Neural cell (in vitro differentiated cells): Measurements from ENCODE around the gene ZNF628. TPM values are rescaled to one million over a fixed set of nuclear protein-coding genes. Genes with fewer than 3 reads are reported as not detected.

ENCODE experiments used
- H2AFZ ChIP-seq: fragments of 200-600, 300-800 bp; sonication (generic), shearing (Covaris generic); 2 replicates; pipeline ENCODE4 v1.6.0; 2014; ENCODE audit warnings: low read depth, mild to moderate bottlenecking, antibody characterized with exemption, low read length, moderate library complexity
- H3F3A ChIP-seq: fragments of 200-600 bp; shearing (Covaris generic); 2 replicates; pipeline ENCODE4 v1.6.1; 2016; ENCODE audit warnings: mild to moderate bottlenecking, moderate library complexity, mixed read lengths, antibody characterized with exemption, low read length; ENCODE audit not compliant: insufficient read depth, poor library complexity, severe bottlenecking
- H3K27ac ChIP-seq: fragments of 200-600, 300-800 bp; sonication (generic), shearing (Covaris generic); 2 replicates; pipeline ENCODE4 v1.5.1; 2014; ENCODE audit warnings: mild to moderate bottlenecking, low read length, moderate library complexity
- H3K27me3 ChIP-seq: fragments of 300-800, 200-600 bp; sonication (generic), shearing (Covaris generic); 2 replicates; pipeline ENCODE4 v1.6.0; 2014; ENCODE audit warnings: mild to moderate bottlenecking, low read depth, low read length, moderate library complexity; ENCODE audit not compliant: insufficient read depth
- H3K36me3 ChIP-seq: fragments of 300-800, 200-600 bp; sonication (generic), shearing (Covaris generic); 2 replicates; pipeline ENCODE4 v1.5.1; 2014; ENCODE audit warnings: mild to moderate bottlenecking, antibody characterized with exemption, low read length, moderate library complexity; ENCODE audit not compliant: insufficient read depth
- H3K4me2 ChIP-seq: fragments of 300-800, 200-600 bp; sonication (generic), shearing (Covaris generic); 2 replicates; pipeline ENCODE4 v1.6.0; 2014; ENCODE audit warnings: mild to moderate bottlenecking, low read length
- H3K4me3 ChIP-seq: fragments of 300-800, 200-600 bp; sonication (generic), shearing (Covaris generic); 2 replicates; pipeline ENCODE4 v1.5.1; 2014; ENCODE audit warnings: mild to moderate bottlenecking, low read length, moderate library complexity
- H3K79me2 ChIP-seq: fragments of 200-600 bp; shearing (Covaris generic); replicated peaks from 2 replicates; pipeline ENCODE4 v1.6.0; 2014; ENCODE audit warnings: mild to moderate bottlenecking, low read length, moderate library complexity; ENCODE audit not compliant: insufficient read depth
- H3K9ac ChIP-seq: fragments of 300-800, 200-600 bp; sonication (generic), shearing (Covaris generic); 2 replicates; pipeline ENCODE4 v1.6.1; 2016; ENCODE audit warnings: mild to moderate bottlenecking, low read length, mixed read lengths
- H3K9me2 ChIP-seq: fragments of 200-600 bp; shearing (Covaris generic); 2 replicates; pipeline ENCODE4 v1.6.1; 2016; ENCODE audit warnings: mild to moderate bottlenecking, low read length, mixed read lengths; ENCODE audit not compliant: insufficient read depth
- H3K9me3 ChIP-seq: fragments of 200-600, 300-800 bp; sonication (generic), shearing (Covaris generic); 2 replicates; pipeline ENCODE4 v1.6.1; 2016; ENCODE audit warnings: mild to moderate bottlenecking, mixed run types, low read length, moderate library complexity, mixed read lengths
- H4K20me1 ChIP-seq: fragments of 200-600 bp; shearing (Covaris generic); 2 replicates; pipeline ENCODE4 v1.6.1; 2016; ENCODE audit warnings: mild to moderate bottlenecking, mixed run types; ENCODE audit not compliant: insufficient read depth
- CTCF ChIP-seq: fragments of 450-650 bp; IDR thresholded peaks from 2 replicates; pipeline ENCODE4 v1.5.1; 2014; ENCODE audit warnings: antibody characterized with exemption, mild to moderate bottlenecking, moderate library complexity; ENCODE audit not compliant: poor library complexity, severe bottlenecking
- EP300 ChIP-seq: fragments of 450-650 bp; conservative IDR thresholded peaks from 2 replicates; pipeline ENCODE4 v1.6.1; 2014; ENCODE audit warnings: antibody characterized with exemption, mild to moderate bottlenecking, moderate library complexity; ENCODE audit not compliant: poor library complexity, severe bottlenecking
- EZH2 ChIP-seq: fragments of 200-600, 300-800 bp; shearing (Covaris generic), sonication (generic); IDR thresholded peaks from 2 replicates; pipeline ENCODE4 v1.6.1; 2014; ENCODE audit warnings: antibody characterized with exemption, low read length, borderline replicate concordance, mild to moderate bottlenecking; ENCODE audit not compliant: insufficient read depth, poor library complexity, severe bottlenecking
- MXI1 ChIP-seq: fragments of 450-650 bp; conservative IDR thresholded peaks from 2 replicates; pipeline ENCODE4 v1.6.1; 2014; ENCODE audit warnings: antibody characterized with exemption, mild to moderate bottlenecking; ENCODE audit not compliant: poor library complexity, severe bottlenecking
- POLR2AphosphoS5 ChIP-seq: IDR thresholded peaks from 2 replicates; pipeline ENCODE4 v1.6.1; 2012
- RAD21 ChIP-seq: fragments of 450-650 bp; conservative IDR thresholded peaks from 2 replicates; pipeline ENCODE4 v1.6.1; 2014; ENCODE audit warnings: antibody characterized with exemption, mild to moderate bottlenecking, moderate library complexity
- REST ChIP-seq: IDR thresholded peaks from 2 replicates; pipeline ENCODE4 v1.6.1; 2012; ENCODE audit warnings: borderline replicate concordance
- SMC3 ChIP-seq: fragments of 450-650 bp; conservative IDR thresholded peaks from 2 replicates; pipeline ENCODE4 v1.6.1; 2014; ENCODE audit warnings: antibody characterized with exemption, mild to moderate bottlenecking, moderate library complexity; ENCODE audit not compliant: poor library complexity
- TAF1 ChIP-seq: IDR thresholded peaks from 2 replicates; pipeline ENCODE4 v1.6.1; 2012; ENCODE audit warnings: low read depth
- polyA plus RNA-seq: library from polyadenylated mRNA; depleted of rRNA; stranded (reverse); fragments of >200 nt; gene quantifications from 2 replicates; pipeline ENCODE4 v1.2.3, GENCODE V29; 2014

Gene ZNF628
- polyA plus RNA-seq, 1 donor from 2014 or later, result 0.37 TPM

GRCh38 chr19:55474269-55475265 lies 1.9 kb upstream of the ZNF628 start:
- Histone ChIP-seq H3F3A (no peaks in the 10 kb centered on the region), H3K79me2 (peaks cover 8% of the 10 kb centered on the region), H3K9me2 (no peaks in the 10 kb centered on the region), H3K9me3 (no peaks in the 10 kb centered on the region), H3K27ac (no peak overlapping the region), H4K20me1 (no peaks in the 10 kb centered on the region), H3K4me3 (no peak overlapping the region), H3K4me2 (no peak overlapping the region), H2AFZ (no peak overlapping the region), H3K27me3 (no peaks in the 10 kb centered on the region), H3K36me3 (no peaks in the 10 kb centered on the region), H3K9ac (no peak overlapping the region)
- no peak for TF ChIP-seq CTCF
- no peak for TF ChIP-seq EZH2

GRCh38 chr19:55477905-55478304 lies 1.5 kb downstream of the ZNF628 start:
- peak overlapping the region; percentile 77 for H3K9ac ChIP-seq
- peak overlapping the region; percentile 66 for H3K4me3 ChIP-seq
- TF ChIP-seq EZH2, result no peak
- TF ChIP-seq MXI1, result no peak
- no peak for TF ChIP-seq SMC3
- no peak for TF ChIP-seq RAD21
- TF ChIP-seq POLR2AphosphoS5, result no peak
- TF ChIP-seq EP300, result no peak
- TF ChIP-seq CTCF, result no peak
- TF ChIP-seq TAF1, result no peak
- no peak for TF ChIP-seq REST
- no peak overlapping the region for H3K4me2 ChIP-seq
- H3F3A ChIP-seq, result no peaks in the 10 kb centered on the region
- H4K20me1 ChIP-seq, result no peaks in the 10 kb centered on the region
- no peaks in the 10 kb centered on the region for H3K9me3 ChIP-seq
- no peak overlapping the region for H2AFZ ChIP-seq
- no peaks in the 10 kb centered on the region for H3K27me3 ChIP-seq
- no peaks in the 10 kb centered on the region for H3K9me2 ChIP-seq
- H3K79me2 ChIP-seq, result peaks cover 8% of the 10 kb centered on the region
- peak overlapping the region; percentile 98 for H3K27ac ChIP-seq
- H3K36me3 ChIP-seq, result no peaks in the 10 kb centered on the region
